SU-DHL-6 (cell line): Measurements from ENCODE around the gene PINK1.
"Not testable (repeated sequence)": the region's sequence is repeated elsewhere in the genome, so short reads cannot be mapped to it uniquely, and the experiment has no call there.

Experiments
- CTCF ChIP-seq: fragments of 200-600 bp; sonication (generic); IDR thresholded peaks from one replicate; pipeline ENCODE4 v1.5.1; 2017; ENCODE audit warnings: antibody characterized with exemption, mild to moderate bottlenecking, low read length, moderate library complexity; ENCODE audit not compliant: insufficient read depth, poor library complexity, severe bottlenecking
- EZH2phosphoT487 ChIP-seq: fragments of 200-600 bp; sonication (generic), shearing (Covaris generic); conservative IDR thresholded peaks from 2 replicates; pipeline ENCODE4 v1.6.1; 2018; ENCODE audit warnings: mild to moderate bottlenecking, antibody characterized with exemption, low read length, moderate library complexity, mixed read lengths

GRCh38 chr1:20606801-20607570 lies 26.3 kb upstream of the PINK1 start:
- not testable (repeated sequence) for TF ChIP-seq CTCF, EZH2phosphoT487
